ENCODE measurements around the gene GHDC.
A peak's percentile ranks its signal among the peaks of the same experiment; 100 is the strongest.
"Not testable (repeated sequence)": the region's sequence is repeated elsewhere in the genome, so short reads cannot be mapped to it uniquely, and the experiment has no call there.

GHDC gene, protein sequence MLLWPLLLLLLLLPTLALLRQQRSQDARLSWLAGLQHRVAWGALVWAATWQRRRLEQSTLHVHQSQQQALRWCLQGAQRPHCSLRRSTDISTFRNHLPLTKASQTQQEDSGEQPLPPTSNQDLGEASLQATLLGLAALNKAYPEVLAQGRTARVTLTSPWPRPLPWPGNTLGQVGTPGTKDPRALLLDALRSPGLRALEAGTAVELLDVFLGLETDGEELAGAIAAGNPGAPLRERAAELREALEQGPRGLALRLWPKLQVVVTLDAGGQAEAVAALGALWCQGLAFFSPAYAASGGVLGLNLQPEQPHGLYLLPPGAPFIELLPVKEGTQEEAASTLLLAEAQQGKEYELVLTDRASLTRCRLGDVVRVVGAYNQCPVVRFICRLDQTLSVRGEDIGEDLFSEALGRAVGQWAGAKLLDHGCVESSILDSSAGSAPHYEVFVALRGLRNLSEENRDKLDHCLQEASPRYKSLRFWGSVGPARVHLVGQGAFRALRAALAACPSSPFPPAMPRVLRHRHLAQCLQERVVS

DNA sequence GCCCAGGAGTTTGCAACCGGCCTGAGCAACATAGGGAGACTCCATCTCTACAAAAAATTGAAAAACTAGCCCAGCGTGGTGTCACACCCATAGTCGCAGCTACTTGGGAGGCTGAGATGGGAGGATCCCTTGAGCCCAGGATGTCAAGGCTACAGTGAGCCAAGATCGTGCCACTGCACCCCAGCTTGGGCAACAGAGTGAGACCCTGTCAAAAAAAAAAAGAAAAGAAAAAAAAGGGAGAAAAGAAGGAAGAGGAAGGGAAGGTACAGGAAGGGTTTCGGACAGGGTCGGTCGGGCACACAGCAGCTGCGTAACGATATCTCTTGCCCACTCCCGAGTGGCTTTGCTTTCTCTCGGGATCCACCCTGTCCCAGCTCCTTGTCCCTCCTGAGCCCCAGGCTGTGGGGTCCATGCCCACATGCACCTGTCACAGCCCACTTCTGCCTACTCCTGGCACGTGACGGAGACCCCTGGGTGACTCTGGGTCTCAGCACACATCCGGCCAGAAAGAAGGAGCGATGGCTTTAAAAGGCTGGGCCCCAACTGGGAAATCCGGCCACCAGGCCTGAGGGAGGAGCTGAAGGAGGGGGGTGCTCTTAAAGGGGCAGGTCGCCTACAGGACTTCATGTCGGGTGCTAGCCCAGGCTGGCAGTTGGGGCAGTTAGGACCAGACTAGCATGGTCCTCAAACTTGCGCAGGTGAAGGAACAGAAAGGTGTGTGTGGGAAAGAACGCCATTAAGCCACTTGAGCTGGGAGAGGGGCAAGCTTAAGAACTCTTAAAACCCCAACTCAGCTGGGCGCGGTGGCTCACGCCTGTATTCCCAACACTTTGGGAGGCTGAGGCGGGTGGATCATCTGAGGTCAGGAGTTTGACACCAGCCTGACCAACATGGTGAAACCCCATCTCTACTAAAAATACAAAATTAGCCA, at the start of gene GHDC:
GHDC (minus strand) TSS at position 526 of the 931 bp plus-strand sequence. CDS start 913 bp downstream, outside the sequence.
- Histone ChIP-seq H3K27me3 (ENCODE audit: insufficient read depth, low read length) (no peaks in the 10 kb centered on the region), H3K4me1 (ENCODE audit: insufficient read depth, low read length) (peaks cover 8% of the 10 kb centered on the region), H3K9me3 (ENCODE audit: low read length) (no peaks in the 10 kb centered on the region), H2AFZ (ENCODE audit: low read depth, low read length) (peak within 1 kb of the TSS; percentile 70), H3K4me3 (ENCODE audit: low read length) (peak within 1 kb of the TSS; percentile 78), H3K36me3 (ENCODE audit: insufficient read depth, low read length) (no peaks in the 10 kb centered on the region)

DNA sequence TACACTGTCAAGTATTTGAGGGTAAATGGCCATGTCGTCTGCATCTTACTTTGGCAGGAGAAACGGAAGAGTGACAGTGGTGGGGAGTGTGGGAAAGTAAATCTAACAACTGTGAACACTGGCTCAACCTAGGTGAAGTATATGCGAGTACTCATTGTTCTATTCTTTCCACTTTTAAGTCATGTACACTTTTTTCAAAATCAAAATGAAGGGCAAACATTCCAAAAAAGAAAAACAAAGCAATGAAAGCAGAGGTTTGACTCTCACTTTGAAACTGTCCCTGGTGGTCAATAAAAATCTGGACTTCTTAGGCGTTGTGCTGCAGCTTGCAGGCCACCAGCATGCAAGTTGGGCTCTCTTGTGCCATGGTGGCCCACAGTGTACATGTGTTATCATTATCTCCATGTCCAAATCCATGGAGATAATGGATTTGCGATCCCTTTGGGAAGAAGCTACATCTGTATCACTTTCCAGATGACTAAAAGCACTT, 49.2 kb upstream of the GHDC start:
- Histone ChIP-seq H3K27me3 (ENCODE audit: insufficient read depth, low read length) (no peaks in the 10 kb centered on the region), H3K4me1 (ENCODE audit: insufficient read depth, low read length) (peaks cover 6% of the 10 kb centered on the region), H2AFZ (ENCODE audit: low read depth, low read length) (no peak overlapping the region), H3K36me3 (ENCODE audit: insufficient read depth, low read length) (no peaks in the 10 kb centered on the region), H3K9me3 (ENCODE audit: low read length) (no peaks in the 10 kb centered on the region), H3K4me3 (ENCODE audit: low read length) (no peak overlapping the region)

DNA sequence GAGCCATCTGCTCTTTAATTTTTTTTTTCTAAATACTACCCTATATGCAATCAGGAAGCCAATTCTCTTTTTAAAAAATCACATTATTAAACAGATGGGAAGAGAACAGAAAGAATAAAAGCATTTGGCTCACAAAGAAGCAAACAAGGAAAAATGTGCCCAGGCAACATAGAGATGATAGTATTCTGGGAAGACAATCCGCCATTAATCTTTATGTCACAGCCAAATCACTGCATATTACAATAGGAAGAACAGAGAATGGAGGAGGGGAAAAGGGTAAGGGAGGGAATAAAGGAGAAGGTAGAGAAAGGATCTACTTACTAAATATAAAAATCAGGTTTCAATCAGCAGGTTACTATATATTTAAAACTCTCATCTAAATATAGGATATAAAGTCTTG, 47.6 kb upstream of the GHDC start:
- Histone ChIP-seq H2AFZ (ENCODE audit: low read depth, low read length) (no peak overlapping the region), H3K4me3 (ENCODE audit: low read length) (no peak overlapping the region)

DNA sequence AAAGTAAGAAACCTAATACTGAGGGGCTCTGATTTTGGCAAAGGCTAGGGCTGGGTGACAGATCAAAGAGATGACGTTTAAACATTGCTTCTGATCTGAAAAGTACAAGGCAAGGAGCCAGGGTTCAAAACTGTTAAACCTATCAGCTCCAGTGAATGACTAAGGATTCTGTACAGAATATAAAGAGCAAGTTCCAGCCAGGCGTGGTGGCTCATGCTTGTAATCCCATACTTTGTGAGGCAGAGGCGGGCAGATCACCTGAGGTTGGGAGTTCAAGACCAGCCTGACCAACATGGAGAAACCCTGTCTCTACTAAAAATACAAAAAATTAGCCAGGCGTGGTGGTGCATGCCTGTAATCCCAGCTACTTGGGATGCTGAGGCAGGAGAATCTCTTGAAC, 46.6 kb upstream of the GHDC start:
- H2AFZ ChIP-seq (ENCODE audit: low read depth, low read length); H3K9me3 ChIP-seq (ENCODE audit: low read length); H3K36me3 ChIP-seq (ENCODE audit: insufficient read depth, low read length); H3K4me3 ChIP-seq (ENCODE audit: low read length); H3K27me3 ChIP-seq (ENCODE audit: insufficient read depth, low read length); H3K4me1 ChIP-seq (ENCODE audit: insufficient read depth, low read length): not testable (repeated sequence)

More for the DNA sequence above, 47.6 kb upstream of the GHDC start:
- Histone ChIP-seq H3K9me3 (ENCODE audit: low read length) (no peaks in the 10 kb centered on the region), H3K4me1 (ENCODE audit: insufficient read depth, low read length) (no peaks in the 10 kb centered on the region), H3K27me3 (ENCODE audit: insufficient read depth, low read length) (no peaks in the 10 kb centered on the region), H3K36me3 (ENCODE audit: insufficient read depth, low read length) (no peaks in the 10 kb centered on the region)

DNA sequence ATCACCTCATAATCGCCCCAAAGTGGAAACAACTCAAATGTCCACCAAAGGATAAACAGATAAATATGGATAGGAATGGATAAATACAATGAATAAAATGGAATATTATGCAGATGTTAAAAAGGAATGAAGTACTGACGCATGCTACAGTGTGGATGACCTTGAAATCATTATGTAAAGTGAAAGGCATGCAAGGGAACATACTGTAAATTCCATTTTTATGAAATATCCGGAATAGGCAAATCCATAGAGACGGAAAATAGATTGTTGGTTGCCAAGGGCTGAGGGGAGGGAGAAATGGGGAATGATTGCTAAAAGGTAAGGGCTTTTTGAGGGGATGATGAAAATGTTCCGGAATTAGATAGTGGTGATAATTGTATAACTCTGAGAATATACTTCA, 45.9 kb upstream of the GHDC start:
- H3K4me1 ChIP-seq (ENCODE audit: insufficient read depth, low read length): no peaks in the 10 kb centered on the region
- no peak overlapping the region for H3K4me3 ChIP-seq (ENCODE audit: low read length)
- peaks cover 2% of the 10 kb centered on the region for H3K36me3 ChIP-seq (ENCODE audit: insufficient read depth, low read length)
- no peaks in the 10 kb centered on the region for H3K9me3 ChIP-seq (ENCODE audit: low read length)
- no peak overlapping the region for H2AFZ ChIP-seq (ENCODE audit: low read depth, low read length)
- H3K27me3 ChIP-seq (ENCODE audit: insufficient read depth, low read length): no peaks in the 10 kb centered on the region

DNA sequence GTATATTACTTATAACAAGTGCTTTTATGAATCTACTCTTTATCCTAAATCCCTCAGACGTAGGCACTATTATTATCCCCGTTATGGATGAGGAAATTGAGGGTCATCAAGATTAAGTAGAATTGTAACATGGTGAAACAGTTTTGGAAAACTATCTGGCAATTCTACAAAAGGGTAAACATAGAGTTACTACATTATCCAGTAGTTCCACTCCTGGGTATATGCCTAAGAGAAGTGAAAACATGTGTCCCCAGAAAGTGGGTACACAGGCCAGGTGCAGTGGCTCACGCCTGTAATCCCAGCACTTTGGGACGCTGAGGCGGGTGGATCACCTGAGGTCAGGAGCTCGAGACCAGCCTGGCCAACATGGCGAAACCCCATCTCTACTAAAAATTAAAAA, 45.3 kb upstream of the GHDC start:
- not testable (repeated sequence) for H3K27me3 ChIP-seq (ENCODE audit: insufficient read depth, low read length); H3K4me3 ChIP-seq (ENCODE audit: low read length); H3K4me1 ChIP-seq (ENCODE audit: insufficient read depth, low read length); H2AFZ ChIP-seq (ENCODE audit: low read depth, low read length); H3K36me3 ChIP-seq (ENCODE audit: insufficient read depth, low read length); H3K9me3 ChIP-seq (ENCODE audit: low read length)

DNA sequence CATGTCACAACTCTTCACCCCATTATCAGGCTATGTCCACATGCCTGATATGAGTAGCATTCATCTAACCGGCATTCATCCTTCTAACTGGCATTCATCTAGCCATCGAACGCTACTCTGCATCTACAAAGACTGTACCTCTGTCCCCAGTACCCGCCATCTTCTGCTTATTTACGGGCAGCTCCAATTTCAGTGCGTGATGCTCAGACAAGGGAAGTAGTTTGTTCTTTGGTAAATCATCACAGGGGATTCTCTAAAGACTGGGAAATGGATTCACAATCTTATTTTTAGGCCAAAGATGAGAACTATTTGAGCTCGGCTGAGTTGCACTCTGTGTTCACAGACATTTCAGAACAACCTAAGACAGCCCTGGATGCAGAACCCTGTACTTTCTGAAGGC, 42.5 kb upstream of the GHDC start:
- no peaks in the 10 kb centered on the region for H3K4me1 ChIP-seq (ENCODE audit: insufficient read depth, low read length)
- H2AFZ ChIP-seq (ENCODE audit: low read depth, low read length): no peak overlapping the region
- H3K27me3 ChIP-seq (ENCODE audit: insufficient read depth, low read length): no peaks in the 10 kb centered on the region
- peaks cover 2% of the 10 kb centered on the region for H3K36me3 ChIP-seq (ENCODE audit: insufficient read depth, low read length)
- H3K4me3 ChIP-seq (ENCODE audit: low read length): no peak overlapping the region
- no peaks in the 10 kb centered on the region for H3K9me3 ChIP-seq (ENCODE audit: low read length)

DNA sequence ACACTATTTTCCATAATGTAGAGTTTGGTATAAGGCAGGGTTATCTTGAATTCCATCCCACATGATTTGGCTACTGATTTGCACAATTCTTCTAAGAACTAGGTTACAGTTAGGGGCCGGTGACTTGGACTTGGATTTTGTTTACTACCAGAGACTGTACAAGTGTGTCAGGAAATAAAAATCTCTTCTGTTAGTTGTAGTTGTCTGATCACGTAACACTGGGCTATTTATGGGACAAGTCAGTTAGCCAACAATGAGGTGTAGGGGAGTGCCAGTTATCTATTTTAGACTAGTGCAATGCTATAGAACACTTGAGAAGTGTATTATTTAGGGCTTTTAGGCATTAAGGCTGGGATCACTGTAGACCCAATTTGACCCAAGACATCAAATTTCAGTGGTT, 39.7 kb upstream of the GHDC start:
- Histone ChIP-seq H3K27me3 (ENCODE audit: insufficient read depth, low read length) (no peaks in the 10 kb centered on the region), H3K36me3 (ENCODE audit: insufficient read depth, low read length) (peaks cover 9% of the 10 kb centered on the region), H3K9me3 (ENCODE audit: low read length) (no peaks in the 10 kb centered on the region), H2AFZ (ENCODE audit: low read depth, low read length) (no peak overlapping the region), H3K4me1 (ENCODE audit: insufficient read depth, low read length) (no peaks in the 10 kb centered on the region), H3K4me3 (ENCODE audit: low read length) (no peak overlapping the region)

DNA sequence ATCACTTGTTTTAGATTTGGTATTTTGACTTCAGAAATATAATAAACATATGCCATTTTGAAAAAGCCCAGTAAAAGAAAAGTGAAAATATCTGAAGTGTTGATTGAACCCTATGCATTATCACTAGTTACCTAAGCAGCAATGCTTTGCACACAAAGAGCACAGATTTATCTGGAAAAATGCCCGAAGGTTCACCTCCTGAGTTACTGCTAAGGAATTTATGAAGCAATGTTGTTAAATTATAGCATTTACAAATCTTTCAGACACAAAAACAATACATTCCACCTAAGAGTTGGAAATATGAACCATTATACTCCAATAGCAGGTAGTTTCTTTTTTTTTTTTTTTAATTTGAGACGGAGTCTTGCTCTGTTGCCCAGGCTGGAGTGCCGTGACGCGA, 38.9 kb upstream of the GHDC start:
- Histone ChIP-seq H3K36me3 (ENCODE audit: insufficient read depth, low read length) (peaks cover 13% of the 10 kb centered on the region), H3K4me1 (ENCODE audit: insufficient read depth, low read length) (no peaks in the 10 kb centered on the region), H2AFZ (ENCODE audit: low read depth, low read length) (no peak overlapping the region), H3K4me3 (ENCODE audit: low read length) (no peak overlapping the region), H3K27me3 (ENCODE audit: insufficient read depth, low read length) (no peaks in the 10 kb centered on the region), H3K9me3 (ENCODE audit: low read length) (no peaks in the 10 kb centered on the region)

DNA sequence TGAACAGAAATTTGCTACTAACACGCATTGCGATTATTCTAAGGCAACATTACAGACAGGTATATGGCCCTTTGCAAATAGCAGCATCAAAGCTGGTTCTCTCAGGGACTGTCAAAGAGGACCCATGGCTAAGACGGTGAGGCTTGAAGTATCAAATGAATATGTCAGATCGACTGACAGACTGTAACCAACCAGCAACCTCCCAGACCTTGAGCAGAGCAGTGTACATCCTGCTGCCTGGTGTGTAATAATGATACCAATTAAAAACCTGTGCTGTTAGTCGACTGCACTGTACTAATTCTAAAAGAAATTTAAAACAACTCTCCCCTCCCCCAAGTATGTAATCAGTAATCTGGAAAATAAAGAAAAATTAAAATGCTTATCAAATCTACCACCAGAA, 35.9 kb upstream of the GHDC start:
- H3K27me3 ChIP-seq (ENCODE audit: insufficient read depth, low read length): no peaks in the 10 kb centered on the region
- no peaks in the 10 kb centered on the region for H3K9me3 ChIP-seq (ENCODE audit: low read length)
- H3K36me3 ChIP-seq (ENCODE audit: insufficient read depth, low read length): peaks cover 26% of the 10 kb centered on the region
- no peaks in the 10 kb centered on the region for H3K4me1 ChIP-seq (ENCODE audit: insufficient read depth, low read length)
- H2AFZ ChIP-seq (ENCODE audit: low read depth, low read length): no peak overlapping the region
- H3K4me3 ChIP-seq (ENCODE audit: low read length): no peak overlapping the region

DNA sequence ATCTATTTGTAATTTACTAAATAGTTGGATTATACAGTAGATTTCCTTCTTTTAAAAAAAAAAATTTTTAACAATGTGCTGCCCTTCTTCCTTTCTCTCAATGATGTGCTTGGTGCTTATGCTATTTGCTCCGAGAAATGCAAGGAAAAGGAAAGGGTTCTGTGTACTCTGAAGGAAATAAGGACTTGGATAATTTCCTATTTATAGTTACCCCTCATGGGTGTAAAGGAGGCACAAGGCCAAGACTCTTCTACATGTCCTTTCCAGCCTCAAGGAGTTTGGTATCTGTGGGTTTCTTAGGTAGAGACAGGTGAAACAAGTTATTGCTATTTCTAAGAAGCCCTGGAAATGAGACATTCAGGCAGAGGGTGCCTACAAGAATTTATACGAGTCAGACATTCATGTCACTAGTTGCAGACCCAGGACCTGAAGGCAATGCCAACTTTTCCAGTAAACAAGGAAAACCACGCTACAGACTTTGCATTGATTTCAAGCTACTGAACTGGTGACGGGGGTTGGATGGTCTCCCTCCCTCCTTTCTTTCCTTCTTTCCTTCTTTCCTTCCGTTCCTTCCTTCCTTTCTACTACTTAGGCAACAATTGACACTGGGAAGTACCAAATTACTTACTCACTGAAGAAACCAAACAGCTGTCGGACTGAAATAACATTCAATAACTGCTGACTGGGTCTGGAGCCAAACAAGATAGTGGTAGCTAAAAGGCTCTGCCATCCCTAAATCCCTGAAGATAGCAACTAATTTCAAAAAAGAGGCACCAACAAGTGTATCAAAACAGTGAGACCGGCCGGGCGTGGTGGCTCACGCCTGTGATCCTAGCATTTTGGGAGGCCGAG, 33.8 kb upstream of the GHDC start:
- Histone ChIP-seq H2AFZ (ENCODE audit: low read depth, low read length) (no peak overlapping the region), H3K36me3 (ENCODE audit: insufficient read depth, low read length) (peaks cover 44% of the 10 kb centered on the region), H3K9me3 (ENCODE audit: low read length) (no peaks in the 10 kb centered on the region), H3K27me3 (ENCODE audit: insufficient read depth, low read length) (no peaks in the 10 kb centered on the region), H3K4me3 (ENCODE audit: low read length) (no peak overlapping the region), H3K4me1 (ENCODE audit: insufficient read depth, low read length) (no peaks in the 10 kb centered on the region)

DNA sequence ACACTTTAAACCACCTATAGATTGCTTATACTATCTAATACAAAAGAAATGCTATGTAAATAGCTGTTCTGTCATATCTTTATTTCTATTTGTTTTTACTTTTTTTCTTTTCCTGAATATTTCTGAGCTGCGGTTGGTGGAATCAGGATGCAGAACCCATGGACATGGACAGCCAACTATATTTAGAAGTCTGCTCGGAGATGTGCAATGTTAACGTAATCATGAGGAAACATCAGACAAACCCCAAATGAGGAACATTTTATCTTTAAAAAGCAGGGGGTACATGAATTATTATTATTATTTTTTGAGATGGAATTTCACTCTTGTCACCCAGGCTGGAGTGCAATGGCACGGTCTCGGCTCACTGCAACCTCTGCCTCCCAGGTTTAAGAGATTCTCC, 31.4 kb upstream of the GHDC start:
- H3K36me3 ChIP-seq (ENCODE audit: insufficient read depth, low read length): peaks cover 49% of the 10 kb centered on the region
- no peaks in the 10 kb centered on the region for H3K4me1 ChIP-seq (ENCODE audit: insufficient read depth, low read length)
- no peak overlapping the region for H2AFZ ChIP-seq (ENCODE audit: low read depth, low read length)
- H3K9me3 ChIP-seq (ENCODE audit: low read length): no peaks in the 10 kb centered on the region
- H3K4me3 ChIP-seq (ENCODE audit: low read length): no peak overlapping the region
- no peaks in the 10 kb centered on the region for H3K27me3 ChIP-seq (ENCODE audit: insufficient read depth, low read length)

All from neuron (in vitro differentiated cells).